ENCODE results near the gene ABLIM1.
A peak's percentile ranks its signal among the peaks of the same experiment; 100 is the strongest.

ABLIM1 gene

DNA sequence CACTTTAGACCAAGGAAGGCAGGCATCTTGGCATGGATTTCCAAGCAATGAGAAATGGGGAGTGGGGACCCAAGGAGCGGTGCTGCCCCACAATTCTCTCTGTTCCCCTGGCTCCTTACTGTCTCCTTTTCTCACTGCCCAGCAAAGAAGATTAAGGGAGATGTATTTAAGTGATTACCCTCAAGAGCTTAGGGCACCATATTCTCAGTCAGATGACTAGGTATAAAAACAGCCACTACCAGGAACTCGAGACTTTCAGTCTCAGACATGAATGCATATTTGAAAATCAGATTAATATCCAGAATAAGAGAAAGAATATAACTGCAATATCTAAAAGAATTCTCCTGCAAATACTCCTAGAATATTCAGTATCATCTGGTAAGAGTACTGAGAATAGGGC is at the start of gene ABLIM1:
TSS of gene ABLIM1 (minus strand) at position 101 of the 400 bp plus-strand sequence. CDS start at position 26, 75 bp downstream.
- Histone ChIP-seq H3K27me3 (ENCODE audit: insufficient read depth, low read depth, severe bottlenecking) (no peaks in the 10 kb centered on the region), H3K9me3 (ENCODE audit: severe bottlenecking) (peaks cover 2% of the 10 kb centered on the region), H3K27ac (peak within 1 kb of the TSS; percentile 65), H3K36me3 (no peaks in the 10 kb centered on the region), H3K4me3 (ENCODE audit: low read depth, low read length) (peak within 1 kb of the TSS; percentile 51)
- TF ChIP-seq, protein P1, sequence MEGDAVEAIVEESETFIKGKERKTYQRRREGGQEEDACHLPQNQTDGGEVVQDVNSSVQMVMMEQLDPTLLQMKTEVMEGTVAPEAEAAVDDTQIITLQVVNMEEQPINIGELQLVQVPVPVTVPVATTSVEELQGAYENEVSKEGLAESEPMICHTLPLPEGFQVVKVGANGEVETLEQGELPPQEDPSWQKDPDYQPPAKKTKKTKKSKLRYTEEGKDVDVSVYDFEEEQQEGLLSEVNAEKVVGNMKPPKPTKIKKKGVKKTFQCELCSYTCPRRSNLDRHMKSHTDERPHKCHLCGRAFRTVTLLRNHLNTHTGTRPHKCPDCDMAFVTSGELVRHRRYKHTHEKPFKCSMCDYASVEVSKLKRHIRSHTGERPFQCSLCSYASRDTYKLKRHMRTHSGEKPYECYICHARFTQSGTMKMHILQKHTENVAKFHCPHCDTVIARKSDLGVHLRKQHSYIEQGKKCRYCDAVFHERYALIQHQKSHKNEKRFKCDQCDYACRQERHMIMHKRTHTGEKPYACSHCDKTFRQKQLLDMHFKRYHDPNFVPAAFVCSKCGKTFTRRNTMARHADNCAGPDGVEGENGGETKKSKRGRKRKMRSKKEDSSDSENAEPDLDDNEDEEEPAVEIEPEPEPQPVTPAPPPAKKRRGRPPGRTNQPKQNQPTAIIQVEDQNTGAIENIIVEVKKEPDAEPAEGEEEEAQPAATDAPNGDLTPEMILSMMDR (IDR thresholded peaks at IDR 0.05; ENCODE audit: low read depth, low read length): no peak
- DNase-seq: peak; percentile 57

DNA sequence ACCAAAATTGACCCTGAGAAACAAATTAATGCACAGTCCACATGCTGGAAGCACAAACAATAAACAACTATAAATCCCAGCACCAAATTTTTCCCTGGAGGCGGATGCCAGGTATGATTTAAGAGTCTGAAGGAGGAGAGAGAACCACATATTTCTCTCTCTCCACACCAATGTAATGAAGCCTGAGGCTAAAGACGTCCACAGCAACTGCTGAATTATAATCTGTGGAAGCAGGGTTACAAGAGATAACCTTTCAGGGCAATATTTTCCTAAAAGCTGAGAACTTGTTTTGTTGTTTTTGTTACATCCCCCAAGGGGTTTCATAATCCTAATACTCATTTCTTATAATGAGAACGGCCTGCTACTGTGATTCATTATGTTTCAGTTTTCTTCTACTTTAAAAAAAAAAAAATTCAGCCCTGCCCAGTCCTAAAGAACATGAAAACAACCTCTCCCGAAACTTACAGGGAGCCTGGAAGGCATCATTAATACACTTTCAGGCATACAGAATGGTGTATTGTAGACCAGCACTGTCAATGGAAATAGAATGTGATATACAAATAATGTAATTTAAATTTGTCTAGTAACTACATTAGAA is 48.5 kb upstream of the ABLIM1 start:
- no peaks in the 10 kb centered on the region for H3K36me3 ChIP-seq
- TF ChIP-seq, protein P1 (IDR thresholded peaks at IDR 0.05; ENCODE audit: low read depth, low read length): no peak
- DNase-seq: no peak
- no peaks in the 10 kb centered on the region for H3K27me3 ChIP-seq (ENCODE audit: insufficient read depth, low read depth, severe bottlenecking)
- H3K9me3 ChIP-seq (ENCODE audit: severe bottlenecking): no peaks in the 10 kb centered on the region
- H3K4me3 ChIP-seq (ENCODE audit: low read depth, low read length): no peak overlapping the region
- H3K27ac ChIP-seq: no peak overlapping the region

DNA sequence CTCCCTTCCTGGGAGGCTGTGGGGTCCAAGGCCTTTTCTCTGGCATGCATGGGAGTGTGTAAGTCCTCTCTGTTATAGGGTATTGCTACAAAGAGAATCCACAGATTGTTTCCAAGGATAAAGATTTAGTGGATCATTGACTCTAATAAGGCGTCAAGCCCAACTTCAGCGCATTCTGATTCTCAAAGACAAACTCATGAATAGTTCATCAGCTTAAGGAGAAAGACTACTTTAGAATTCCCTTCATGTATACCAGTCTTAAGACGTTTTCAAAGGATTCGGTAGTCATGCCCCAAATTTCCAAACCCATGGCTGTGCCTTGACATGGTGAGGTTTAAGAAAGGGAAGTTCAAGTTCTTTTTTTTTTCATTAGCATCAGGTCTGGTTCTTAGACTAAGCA is 46.6 kb upstream of the ABLIM1 start:
- Histone ChIP-seq H3K27ac (no peak overlapping the region), H3K36me3 (no peaks in the 10 kb centered on the region), H3K4me3 (ENCODE audit: low read depth, low read length) (no peak overlapping the region), H3K9me3 (ENCODE audit: severe bottlenecking) (peaks cover 3% of the 10 kb centered on the region), H3K27me3 (ENCODE audit: insufficient read depth, low read depth, severe bottlenecking) (no peaks in the 10 kb centered on the region)
- TF ChIP-seq, protein P1 (IDR thresholded peaks at IDR 0.05; ENCODE audit: low read depth, low read length): no peak
- no peak for DNase-seq

DNA sequence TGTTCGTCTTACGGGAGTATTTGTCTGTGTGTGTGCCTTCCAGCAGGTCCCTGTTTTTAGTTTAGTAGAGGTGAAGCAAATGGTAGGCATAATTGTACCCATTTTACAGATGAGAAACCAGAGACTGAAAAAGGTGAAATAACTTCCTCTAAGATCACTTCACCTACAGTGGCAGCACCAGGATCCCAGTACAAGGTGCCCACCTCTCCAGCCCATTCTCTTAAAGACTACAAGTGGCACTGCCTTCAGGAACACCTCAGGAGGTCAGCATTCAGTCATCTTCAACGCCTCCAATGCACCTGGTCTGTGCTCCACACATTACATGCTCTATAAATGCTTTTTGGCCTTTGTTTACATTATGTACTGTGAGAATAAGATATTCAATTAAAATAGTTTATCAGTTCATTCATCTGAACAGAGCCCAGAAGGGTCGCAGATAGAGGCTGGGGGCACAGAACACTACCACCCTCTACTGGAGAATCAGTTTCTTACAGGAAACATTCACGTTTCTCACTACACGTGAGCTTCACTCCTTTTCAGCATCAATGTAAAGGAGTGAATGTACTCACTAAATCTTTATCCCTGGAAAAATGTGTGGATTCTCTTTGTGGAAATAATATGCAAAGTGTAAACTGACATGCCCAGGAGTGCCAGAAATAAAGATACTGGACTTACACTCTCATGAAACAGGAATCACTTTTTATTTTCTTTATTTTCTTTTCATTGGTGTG is 45.5 kb upstream of the ABLIM1 start:
- H3K27me3 ChIP-seq (ENCODE audit: insufficient read depth, low read depth, severe bottlenecking): no peaks in the 10 kb centered on the region
- DNase-seq: peak; percentile 30
- H3K27ac ChIP-seq: no peak overlapping the region
- no peak overlapping the region for H3K4me3 ChIP-seq (ENCODE audit: low read depth, low read length)
- peaks cover 3% of the 10 kb centered on the region for H3K9me3 ChIP-seq (ENCODE audit: severe bottlenecking)
- H3K36me3 ChIP-seq: no peaks in the 10 kb centered on the region
- TF ChIP-seq, protein P1 (IDR thresholded peaks at IDR 0.05; ENCODE audit: low read depth, low read length): peak; percentile 75

DNA sequence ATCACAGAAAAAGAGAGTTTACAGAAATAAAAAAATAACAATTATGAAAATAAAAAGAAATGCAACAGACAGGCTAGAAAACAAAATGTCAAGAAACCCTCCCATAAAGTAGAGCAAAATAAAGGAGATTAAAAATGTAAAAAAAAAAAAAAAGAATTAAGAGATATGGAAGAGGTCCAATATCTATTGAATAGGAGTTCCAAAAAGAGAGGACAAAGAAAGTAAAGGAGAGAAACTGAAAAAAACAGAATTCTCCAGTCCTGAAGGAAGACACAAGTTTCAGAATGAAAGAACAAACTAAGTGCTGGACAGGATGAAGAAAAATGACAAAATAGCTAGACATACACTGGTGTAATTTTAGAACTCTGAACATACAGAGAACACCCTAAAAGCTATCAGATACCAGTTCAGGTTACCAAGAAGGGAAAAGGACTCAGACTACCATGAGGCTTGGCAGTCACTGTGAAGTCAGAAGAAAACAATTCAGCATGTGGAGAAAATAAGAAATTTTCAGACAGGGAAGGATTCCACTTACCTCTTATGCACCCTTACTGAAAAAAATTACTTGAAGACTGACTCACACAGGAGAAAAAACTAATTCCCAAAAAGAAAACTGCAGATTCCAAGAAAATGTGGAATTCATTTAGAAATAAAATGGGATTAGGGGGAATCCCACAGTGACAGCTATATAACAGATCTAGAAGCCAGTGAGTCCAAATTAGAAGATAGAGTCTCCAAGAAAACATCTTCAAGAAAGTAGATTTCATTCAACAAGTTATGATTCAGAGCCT is 40.4 kb upstream of the ABLIM1 start:
- no peaks in the 10 kb centered on the region for H3K27me3 ChIP-seq (ENCODE audit: insufficient read depth, low read depth, severe bottlenecking)
- no peak for DNase-seq

More for the DNA sequence above, 40.4 kb upstream of the ABLIM1 start:
- Histone ChIP-seq H3K9me3 (ENCODE audit: severe bottlenecking) (peaks cover 3% of the 10 kb centered on the region), H3K4me3 (ENCODE audit: low read depth, low read length) (no peak overlapping the region), H3K36me3 (no peaks in the 10 kb centered on the region), H3K27ac (no peak overlapping the region)
- TF ChIP-seq, protein P1 (IDR thresholded peaks at IDR 0.05; ENCODE audit: low read depth, low read length): no peak
